H1 (cell line): ENCODE results near the gene HDAC10. TPM values are rescaled to one million over a fixed set of nuclear protein-coding genes. Genes with fewer than 3 reads are reported as not detected.

Experiments
- CTCF ChIA-PET: fragments of 300-600 bp; sonication (Branson Sonifier 250); formaldehyde crosslinking; loops from one replicate; lab custom pipeline; 2021; ENCODE audit not compliant: partially characterized antibody; lab: Charles Lee
- POLR2A ChIA-PET: fragments of 300-600 bp; sonication (Branson Sonifier 250); formaldehyde crosslinking; loops from one replicate; lab custom pipeline; 2021; ENCODE audit warnings: inconsistent platforms; ENCODE audit not compliant: partially characterized antibody; lab: Charles Lee
- DNase-seq, 2 experiments: peaks; one replicate each; pipeline versions ENCODE4 v3.0.0 to v3.0.0-alpha.2; 2010 to 2022; ENCODE audit warnings: low spot score in 2 of 2, low read depth in 1 of 2, mixed read lengths in 1 of 2
- FAIRE-seq: peaks from 2 replicates; lab custom pipeline; 2011; peaks lifted over from hg19 to GRCh38; lab: Jason Lieb, UNC
- H2AFZ ChIP-seq: 2 replicates; pipeline ENCODE4 v1.8.1; 2012; ENCODE audit warnings: low read length, inconsistent platforms
- H2AK5ac ChIP-seq: 2 replicates; pipeline ENCODE4 v1.6.1; 2013; ENCODE audit warnings: low read depth, low read length
- H2BK120ac ChIP-seq: replicated peaks from 2 replicates; pipeline ENCODE3; 2013; ENCODE audit warnings: low read depth, low read length, inconsistent platforms
- H2BK12ac ChIP-seq: 2 replicates; pipeline ENCODE4 v1.6.1; 2013; ENCODE audit warnings: low read depth, low read length
- H2BK15ac ChIP-seq: 2 replicates; pipeline ENCODE4 v1.6.1; 2013; ENCODE audit warnings: low read length
- H2BK20ac ChIP-seq: 2 replicates; pipeline ENCODE4 v1.6.1; 2013; ENCODE audit warnings: low read length
- H2BK5ac ChIP-seq: 2 replicates; pipeline ENCODE4 v1.6.1; 2013; ENCODE audit warnings: low read depth, low read length
- H3K14ac ChIP-seq: 2 replicates; pipeline ENCODE4 v1.6.1; 2013; ENCODE audit warnings: inconsistent platforms; ENCODE audit not compliant: insufficient read length
- H3K18ac ChIP-seq: 2 replicates; pipeline ENCODE4 v1.6.1; 2013; ENCODE audit warnings: low read length; ENCODE audit errors: extremely low read depth
- H3K23ac ChIP-seq: 2 replicates; pipeline ENCODE4 v1.6.1; 2013; ENCODE audit warnings: inconsistent platforms; ENCODE audit not compliant: insufficient read length
- H3K23me2 ChIP-seq: 2 replicates; pipeline ENCODE4 v1.6.1; 2013; ENCODE audit warnings: low read depth, low read length
- H3K27ac ChIP-seq: 2 replicates; pipeline ENCODE4 v1.6.1; 2011; ENCODE audit warnings: low read depth, low read length, inconsistent platforms
- H3K27me3 ChIP-seq, 4 experiments: replicated peaks in 1 of 4; 1 replicate in 1 of 4; 2 replicates in 3 of 4; pipeline versions ENCODE4 v1.6.1 to v1.8.1; 2011 to 2013; ENCODE audit warnings: low read length in 3 of 4, mild to moderate bottlenecking in 3 of 4, inconsistent platforms in 2 of 4, mixed read lengths in 2 of 4, moderate library complexity in 1 of 4; ENCODE audit not compliant: control insufficient read depth in 3 of 4, insufficient read depth in 3 of 4; ENCODE audit errors: extremely low read depth in 1 of 4
- H3K36me3 ChIP-seq, 4 experiments: 2 replicates each; pipeline versions ENCODE4 v1.6.1 to v1.8.1; 2011 to 2013; ENCODE audit warnings: mild to moderate bottlenecking in 4 of 4, low read length in 3 of 4, moderate library complexity in 2 of 4, control low read depth in 1 of 4, inconsistent platforms in 1 of 4; ENCODE audit not compliant: insufficient read depth in 4 of 4, control insufficient read depth in 2 of 4
- H3K4ac ChIP-seq: replicated peaks from 2 replicates; pipeline ENCODE3; 2013; ENCODE audit warnings: low read length, low read depth, mixed read lengths, inconsistent platforms; ENCODE audit not compliant: insufficient read length
- H3K4me1 ChIP-seq, 4 experiments: replicated peaks in 1 of 4; 1 replicate in 1 of 4; 2 replicates in 3 of 4; pipeline versions ENCODE4 v1.6.1 to v1.8.1; 2011 to 2013; ENCODE audit warnings: low read length in 3 of 4, inconsistent platforms in 2 of 4, mixed read lengths in 1 of 4; ENCODE audit not compliant: insufficient read depth in 4 of 4, control insufficient read depth in 3 of 4
- H3K4me2 ChIP-seq, 2 experiments: 2 replicates each; pipeline versions ENCODE4 v1.6.1 to v1.8.1; 2011 to 2013; ENCODE audit warnings: low read depth in 2 of 2, low read length in 2 of 2, control low read depth in 1 of 2, inconsistent platforms in 1 of 2, mild to moderate bottlenecking in 1 of 2; ENCODE audit not compliant: insufficient read depth in 1 of 2
- H3K4me3 ChIP-seq, 4 experiments: fragments of 200-600, 300-600 bp in 1 of 4; sonication (generic), shearing (Covaris generic), sonication (Bioruptor Twin) in 1 of 4; 2 replicates each; pipeline versions ENCODE4 v1.5.1 to v1.8.1; 2011 to 2016; ENCODE audit warnings: low read length in 4 of 4, low read depth in 3 of 4, control low read depth in 2 of 4, inconsistent platforms in 2 of 4, mild to moderate bottlenecking in 2 of 4, mixed read lengths in 1 of 4, moderate library complexity in 1 of 4; ENCODE audit not compliant: insufficient read depth in 2 of 4; ENCODE audit errors: extremely low read depth in 1 of 4
- H3K56ac ChIP-seq: replicated peaks from 2 replicates; pipeline ENCODE3; 2013; ENCODE audit warnings: low read depth, mild to moderate bottlenecking, mixed read lengths, low read length, inconsistent platforms; ENCODE audit not compliant: insufficient read length
- H3K79me1 ChIP-seq: 2 replicates; pipeline ENCODE4 v1.6.1; 2013; ENCODE audit warnings: low read depth, low read length, control low read depth
- H3K79me2 ChIP-seq, 2 experiments: 2 replicates each; pipeline versions ENCODE4 v1.6.1 to v1.8.1; 2012 to 2013; ENCODE audit warnings: low read length in 2 of 2, mild to moderate bottlenecking in 2 of 2, inconsistent platforms in 1 of 2; ENCODE audit not compliant: insufficient read depth in 2 of 2, control insufficient read depth in 1 of 2
- H3K9ac ChIP-seq, 4 experiments: replicated peaks in 1 of 4; 1 replicate in 1 of 4; 2 replicates in 3 of 4; pipeline versions ENCODE4 v1.6.1 to v1.8.1; 2011 to 2013; ENCODE audit warnings: low read depth in 3 of 4, low read length in 3 of 4, control low read depth in 2 of 4, mild to moderate bottlenecking in 2 of 4, moderate library complexity in 2 of 4, inconsistent platforms in 1 of 4; ENCODE audit errors: extremely low read depth in 1 of 4
- H3K9me3 ChIP-seq, 2 experiments: 2 replicates each; pipeline versions ENCODE4 v1.6.1 to v1.8.1; 2012 to 2013; ENCODE audit warnings: mild to moderate bottlenecking in 2 of 2, moderate library complexity in 2 of 2, control low read depth in 1 of 2, inconsistent platforms in 1 of 2, low read depth in 1 of 2, low read length in 1 of 2, mixed read lengths in 1 of 2; ENCODE audit not compliant: insufficient read depth in 2 of 2
- H4K20me1 ChIP-seq, 2 experiments: replicated peaks in 1 of 2; 2 replicates each; pipeline versions ENCODE3 to v1.8.1; 2011 to 2013; ENCODE audit warnings: inconsistent platforms in 2 of 2, low read length in 2 of 2, mild to moderate bottlenecking in 1 of 2; ENCODE audit not compliant: insufficient read depth in 2 of 2, control insufficient read depth in 1 of 2
- H4K5ac ChIP-seq: 2 replicates; pipeline ENCODE4 v1.6.1; 2013; ENCODE audit warnings: low read length, low read depth, mixed read lengths, inconsistent platforms; ENCODE audit not compliant: insufficient read length
- H4K8ac ChIP-seq: 2 replicates; pipeline ENCODE4 v1.8.0; 2013; ENCODE audit warnings: mild to moderate bottlenecking, moderate library complexity, low read length, inconsistent platforms; ENCODE audit not compliant: insufficient read depth; ENCODE audit errors: extremely low read depth
- H4K91ac ChIP-seq: replicated peaks from 2 replicates; pipeline ENCODE3; 2013; ENCODE audit warnings: low read length, mixed read lengths, inconsistent platforms; ENCODE audit not compliant: insufficient read length
- BRCA1 ChIP-seq: IDR thresholded peaks from 2 replicates; pipeline ENCODE4 v1.6.1; 2012; ENCODE audit warnings: low read depth, low read length, improper control_type of control experiment
- CHD1 ChIP-seq: IDR thresholded peaks from 2 replicates; pipeline ENCODE4 v1.6.1; 2012; ENCODE audit warnings: low read depth, low read length, improper control_type of control experiment
- CTBP2 ChIP-seq: IDR thresholded peaks from 2 replicates; pipeline ENCODE4 v1.7.0; 2011; ENCODE audit warnings: borderline replicate concordance, mild to moderate bottlenecking, moderate library complexity, mixed read lengths, low read length; ENCODE audit not compliant: insufficient read depth, insufficient read length
- EP300 ChIP-seq, 2 experiments: IDR thresholded peaks; 1 replicate in 1 of 2; 2 replicates in 1 of 2; pipeline ENCODE4 v1.6.1; 2011 to 2012; ENCODE audit warnings: low read depth in 2 of 2, low read length in 2 of 2, mild to moderate bottlenecking in 2 of 2, borderline replicate concordance in 1 of 2, inconsistent platforms in 1 of 2, moderate library complexity in 1 of 2
- HDAC2 ChIP-seq, 2 experiments: fragments of 300-600 bp in 1 of 2; sonication (generic) in 1 of 2; IDR thresholded peaks; 2 replicates each; pipeline ENCODE4 v1.6.1; 2011 to 2012; ENCODE audit warnings: low read depth in 2 of 2, low read length in 2 of 2, mild to moderate bottlenecking in 2 of 2, moderate library complexity in 2 of 2, borderline replicate concordance in 1 of 2, inconsistent platforms in 1 of 2
- HDAC6 ChIP-seq: IDR thresholded peaks from one replicate; pipeline ENCODE4 v1.7.1; 2012; ENCODE audit warnings: low read depth, mild to moderate bottlenecking, inconsistent platforms, low read length, moderate library complexity
- SIRT6 ChIP-seq: IDR thresholded peaks from one replicate; pipeline ENCODE4 v1.7.1; 2012; ENCODE audit warnings: low read length, inconsistent platforms
- YY1 ChIP-seq: IDR thresholded peaks from 2 replicates; pipeline ENCODE4 v1.6.1; 2011; ENCODE audit warnings: low read depth, mild to moderate bottlenecking, low read length
- WGBS, 2 experiments: shearing (Covaris generic) in 1 of 2; methylation state at CpG; one replicate each; pipeline versions ENCODE4 v1.1.6 to v1.1.7; 2013 to 2015; ENCODE audit warnings: low lambda C conversion rate in 2 of 2, mixed read lengths in 2 of 2, inconsistent platforms in 1 of 2, low coverage in 1 of 2, missing lambda C conversion rate in 1 of 2; ENCODE audit not compliant: insufficient replicate concordance in 2 of 2, insufficient coverage in 1 of 2, insufficient read length in 1 of 2; ENCODE audit errors: extremely low coverage in 1 of 2, missing lambda C conversion rate in 1 of 2; 5-methylcytosine and 5-hydroxymethylcytosine counted together
- polyA plus RNA-seq, 7 experiments: library from polyadenylated mRNA; depleted of rRNA in 3 of 7; stranded (reverse) in 5 of 7; unstranded in 2 of 7; fragments of >200 nt in 5 of 7; fragments of 200-250 nt in 2 of 7; gene quantifications; 1 replicate in 5 of 7; 2 replicates in 1 of 7; 4 replicates in 1 of 7; pipeline versions ENCODE4 v1.2.1 to v1.2.3, GENCODE V29; 2011 to 2013; ENCODE audit warnings: missing spikeins in 2 of 7, mixed read lengths in 2 of 7
- total RNA-seq: library from RNA; stranded (reverse); fragmentation: NEBNext Ultra II Directional; extraction: Animal tissue kit (Norgen Biotek cat#: 25700); gene quantifications from 2 replicates; pipeline ENCODE4 v1.2.1, GENCODE V29; 2021
- TF ChIP-seq, protein P1 (sequence below), 3 experiments: IDR thresholded peaks; 1 replicate in 2 of 3; 2 replicates in 1 of 3; pipeline versions ENCODE4 v1.5.1 to v1.6.1; 2011; ENCODE audit warnings: low read length in 3 of 3, mild to moderate bottlenecking in 3 of 3, inconsistent platforms in 2 of 3, low read depth in 1 of 3, moderate library complexity in 1 of 3; ENCODE audit not compliant: insufficient read depth in 1 of 3; ENCODE audit errors: control extremely low read depth in 1 of 3
- TF ChIP-seq, protein P2 (sequence below): IDR thresholded peaks from 2 replicates; pipeline ENCODE4 v1.6.1; 2011; ENCODE audit warnings: low read depth, mild to moderate bottlenecking, low read length; ENCODE audit not compliant: insufficient read depth

The HDAC10 gene
- total and polyA plus RNA-seq, 2 of the 8 experiments (the other 6 are each of a cell fraction or from before 2014, with no cell fraction given): 11.2 to 26.4 TPM

DNA sequence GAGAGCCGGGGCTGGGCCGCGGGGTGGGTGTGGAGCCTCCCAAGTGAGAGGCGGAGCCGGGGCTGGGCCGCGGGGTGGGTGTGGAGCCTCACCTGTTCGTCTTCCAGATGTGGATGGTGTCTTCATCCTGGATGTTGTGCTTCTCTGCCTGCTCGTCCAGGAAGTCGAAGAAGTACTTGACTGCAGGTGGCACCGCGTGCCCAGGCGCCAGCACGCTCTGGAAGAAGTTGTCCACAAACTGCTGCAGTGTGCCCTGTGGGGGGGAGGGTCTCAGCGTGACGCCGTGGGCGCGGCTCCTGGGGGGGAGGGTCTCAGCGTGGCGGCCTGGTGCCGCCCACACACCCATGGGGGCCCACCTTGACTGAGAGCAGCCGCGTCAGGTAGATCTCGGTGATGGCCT is 26.7 kb upstream of the HDAC10 start:
- FAIRE-seq: no peak
- Histone ChIP-seq H3K27me3 (no peaks in the 10 kb centered on the region), H4K20me1 (peaks cover 6 to 11% of the 10 kb centered on the region in 2 experiments), H4K91ac (no peak overlapping the region), H4K5ac (no peak overlapping the region), H2AFZ (no peak overlapping the region), H3K56ac (no peak overlapping the region), H2BK20ac (no peak overlapping the region), H3K14ac (no peak overlapping the region), H2AK5ac (no peak overlapping the region), H3K4me2 (no peak overlapping the region), H3K4ac (no peak overlapping the region), H4K8ac (no peak overlapping the region), H3K23me2 (no peaks in the 10 kb centered on the region), H2BK120ac (no peak overlapping the region), H3K4me1 (peaks cover 0 to under 1% (median 0%) of the 10 kb centered on the region in 4 experiments; a peak in 3 of 7 replicates), H3K79me2 (no peaks in the 10 kb centered on the region), H3K18ac (no peak overlapping the region), H3K36me3 (peaks cover 24 to 78% (median 50%) of the 10 kb centered on the region in 4 experiments), H2BK5ac (no peak overlapping the region), H3K23ac (no peak overlapping the region), H3K27ac (no peak overlapping the region), H3K9ac (no peak overlapping the region), H3K9me3 (peaks cover 7 to 24% of the 10 kb centered on the region in 2 experiments; a peak in 3 of 4 replicates), H3K79me1 (no peaks in the 10 kb centered on the region), H3K4me3 (no peak overlapping the region), H2BK12ac (no peak overlapping the region), H2BK15ac (no peak overlapping the region)
- TF ChIP-seq HDAC2 (IDR thresholded peaks at IDR 0.05; ENCODE audit: borderline replicate concordance in 1 of 2, low read depth in 2 of 2, low read length in 2 of 2): no peak
- TF ChIP-seq, protein P1, sequence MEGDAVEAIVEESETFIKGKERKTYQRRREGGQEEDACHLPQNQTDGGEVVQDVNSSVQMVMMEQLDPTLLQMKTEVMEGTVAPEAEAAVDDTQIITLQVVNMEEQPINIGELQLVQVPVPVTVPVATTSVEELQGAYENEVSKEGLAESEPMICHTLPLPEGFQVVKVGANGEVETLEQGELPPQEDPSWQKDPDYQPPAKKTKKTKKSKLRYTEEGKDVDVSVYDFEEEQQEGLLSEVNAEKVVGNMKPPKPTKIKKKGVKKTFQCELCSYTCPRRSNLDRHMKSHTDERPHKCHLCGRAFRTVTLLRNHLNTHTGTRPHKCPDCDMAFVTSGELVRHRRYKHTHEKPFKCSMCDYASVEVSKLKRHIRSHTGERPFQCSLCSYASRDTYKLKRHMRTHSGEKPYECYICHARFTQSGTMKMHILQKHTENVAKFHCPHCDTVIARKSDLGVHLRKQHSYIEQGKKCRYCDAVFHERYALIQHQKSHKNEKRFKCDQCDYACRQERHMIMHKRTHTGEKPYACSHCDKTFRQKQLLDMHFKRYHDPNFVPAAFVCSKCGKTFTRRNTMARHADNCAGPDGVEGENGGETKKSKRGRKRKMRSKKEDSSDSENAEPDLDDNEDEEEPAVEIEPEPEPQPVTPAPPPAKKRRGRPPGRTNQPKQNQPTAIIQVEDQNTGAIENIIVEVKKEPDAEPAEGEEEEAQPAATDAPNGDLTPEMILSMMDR (IDR thresholded peaks at IDR 0.05; ENCODE audit: control extremely low read depth in 1 of 3, insufficient read depth in 1 of 3, low read depth in 1 of 3, low read length in 3 of 3): no peak
- TF ChIP-seq HDAC6: no peak
- TF ChIP-seq YY1: no peak
- no peak for TF ChIP-seq EP300 (IDR thresholded peaks at IDR 0.05; ENCODE audit: borderline replicate concordance in 1 of 2, low read depth in 2 of 2, low read length in 2 of 2)
- TF ChIP-seq BRCA1: no peak
- no peak for TF ChIP-seq CHD1
- TF ChIP-seq CTBP2: no peak
- TF ChIP-seq, protein P2, sequence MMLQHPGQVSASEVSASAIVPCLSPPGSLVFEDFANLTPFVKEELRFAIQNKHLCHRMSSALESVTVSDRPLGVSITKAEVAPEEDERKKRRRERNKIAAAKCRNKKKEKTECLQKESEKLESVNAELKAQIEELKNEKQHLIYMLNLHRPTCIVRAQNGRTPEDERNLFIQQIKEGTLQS: no peak
- TF ChIP-seq SIRT6: no peak
- WGBS, 2 experiments: 90% methylated on average over 12 of the region's 25 CpGs; no CpG with 5 or more reads in 1 of the 2 experiments
- CTCF ChIA-PET: interaction anchor here (3.5 kb wide), 1 partner anchor 14 kb away, joined by 27 read pairs; no protein-coding TSS in a partner anchor
- POLR2A ChIA-PET: no interaction called here
- DNase-seq: no peak
